ENCODE results near the gene IRAK3.

The IRAK3 gene, protein sequence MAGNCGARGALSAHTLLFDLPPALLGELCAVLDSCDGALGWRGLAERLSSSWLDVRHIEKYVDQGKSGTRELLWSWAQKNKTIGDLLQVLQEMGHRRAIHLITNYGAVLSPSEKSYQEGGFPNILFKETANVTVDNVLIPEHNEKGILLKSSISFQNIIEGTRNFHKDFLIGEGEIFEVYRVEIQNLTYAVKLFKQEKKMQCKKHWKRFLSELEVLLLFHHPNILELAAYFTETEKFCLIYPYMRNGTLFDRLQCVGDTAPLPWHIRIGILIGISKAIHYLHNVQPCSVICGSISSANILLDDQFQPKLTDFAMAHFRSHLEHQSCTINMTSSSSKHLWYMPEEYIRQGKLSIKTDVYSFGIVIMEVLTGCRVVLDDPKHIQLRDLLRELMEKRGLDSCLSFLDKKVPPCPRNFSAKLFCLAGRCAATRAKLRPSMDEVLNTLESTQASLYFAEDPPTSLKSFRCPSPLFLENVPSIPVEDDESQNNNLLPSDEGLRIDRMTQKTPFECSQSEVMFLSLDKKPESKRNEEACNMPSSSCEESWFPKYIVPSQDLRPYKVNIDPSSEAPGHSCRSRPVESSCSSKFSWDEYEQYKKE

DNA sequence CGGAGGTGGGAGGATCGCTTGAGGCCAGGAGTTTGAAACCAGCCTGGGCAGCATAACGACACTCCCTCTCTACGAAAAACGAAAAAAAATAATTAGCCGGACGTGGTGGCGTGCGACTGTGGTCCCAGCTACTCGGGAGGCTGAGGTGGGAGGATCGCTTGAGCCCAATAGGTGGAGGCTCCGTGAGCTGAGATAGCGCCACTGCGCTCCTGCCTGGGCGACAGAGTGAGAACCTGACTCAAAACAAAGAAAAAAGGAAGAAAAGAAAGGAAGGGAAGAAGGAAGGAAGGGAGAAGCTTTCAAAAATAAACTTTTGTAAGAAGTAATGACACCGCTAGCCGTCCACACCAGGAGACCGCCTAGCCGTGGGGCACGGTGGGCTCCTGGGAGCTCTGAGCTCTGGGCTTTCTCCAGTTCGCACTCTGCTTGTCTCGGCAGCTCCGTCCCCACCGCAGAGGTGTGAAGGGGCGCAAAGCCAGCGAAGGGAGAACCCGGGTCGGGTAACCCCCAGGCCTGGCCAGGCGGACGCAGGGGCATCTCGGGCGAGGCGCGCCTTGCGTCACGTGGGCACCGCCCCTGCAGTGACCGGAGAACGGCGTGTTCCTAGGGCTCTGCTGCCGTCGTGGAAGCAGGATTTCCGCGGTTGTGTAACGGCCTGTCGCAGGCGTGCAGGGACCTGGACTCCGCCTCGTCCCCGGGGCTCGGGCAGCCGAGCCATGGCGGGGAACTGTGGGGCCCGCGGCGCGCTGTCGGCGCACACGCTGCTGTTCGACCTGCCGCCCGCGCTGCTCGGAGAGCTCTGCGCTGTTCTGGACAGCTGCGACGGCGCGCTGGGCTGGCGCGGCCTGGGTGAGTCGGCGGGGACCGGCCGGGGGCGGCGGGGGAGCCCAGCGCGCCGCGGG, at the start of gene IRAK3:
Gene IRAK3 (plus strand): TSS at position 631 of the 902 bp plus-strand sequence. CDS start 86 bp downstream, at position 717.
- peak; percentile 64 for DNase-seq

DNA sequence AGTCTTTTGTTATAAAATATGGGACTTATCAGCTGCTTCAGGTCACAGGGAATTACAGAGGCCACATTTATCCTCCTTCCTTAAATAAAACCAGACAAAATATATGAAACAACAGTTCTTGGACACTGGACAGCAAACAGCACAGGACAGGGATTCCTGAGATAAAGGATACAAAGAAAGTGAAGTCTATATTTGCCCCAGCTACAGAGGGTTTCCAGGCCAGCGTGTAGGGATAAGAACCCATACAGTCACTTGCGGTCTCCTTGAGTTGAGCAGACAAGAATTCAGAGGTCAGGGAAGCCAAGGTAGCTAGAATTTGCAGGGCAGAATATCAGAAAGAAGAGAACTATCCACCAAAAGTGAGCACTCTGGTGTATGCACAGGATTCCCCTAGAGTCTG, 49.7 kb upstream of the IRAK3 start:
- DNase-seq, result no peak

DNA sequence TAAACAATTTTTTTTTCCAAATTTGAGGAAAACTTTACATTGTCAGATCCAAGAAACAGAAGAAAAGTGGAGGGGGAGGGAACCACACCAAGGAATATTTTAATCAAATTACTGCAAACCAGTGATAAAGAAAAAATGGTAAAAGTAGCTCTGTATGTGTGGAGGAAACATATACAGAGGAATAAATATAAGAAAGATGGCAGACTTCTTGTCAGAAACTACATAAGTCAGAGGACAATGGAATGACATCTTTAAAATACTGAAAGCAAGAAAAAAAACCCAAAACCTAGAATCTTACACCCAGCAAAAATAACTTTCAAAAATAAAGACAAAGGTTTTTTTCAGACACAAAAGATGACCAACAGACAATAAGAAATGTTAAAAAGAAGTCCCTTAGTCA, 48.3 kb upstream of the IRAK3 start:
- DNase-seq, result peak; percentile 20

DNA sequence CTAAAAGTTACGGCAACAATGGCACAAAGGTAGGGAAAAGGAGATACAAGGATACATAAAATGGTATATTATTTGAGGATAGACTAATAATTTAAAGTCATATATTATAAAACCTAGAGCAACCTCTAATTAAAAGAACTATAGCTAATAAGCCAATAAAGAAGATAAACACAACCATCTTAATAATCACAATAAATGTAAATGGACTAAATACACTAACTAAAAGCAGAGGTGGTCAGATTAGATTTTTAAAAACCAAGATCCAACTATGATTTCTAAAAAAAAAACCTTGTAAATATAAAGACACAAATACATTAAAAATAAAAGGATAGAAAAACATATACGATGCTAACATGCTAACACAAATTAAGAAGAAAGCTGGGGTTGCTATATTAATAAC, 47.7 kb upstream of the IRAK3 start:
- no peak for DNase-seq

DNA sequence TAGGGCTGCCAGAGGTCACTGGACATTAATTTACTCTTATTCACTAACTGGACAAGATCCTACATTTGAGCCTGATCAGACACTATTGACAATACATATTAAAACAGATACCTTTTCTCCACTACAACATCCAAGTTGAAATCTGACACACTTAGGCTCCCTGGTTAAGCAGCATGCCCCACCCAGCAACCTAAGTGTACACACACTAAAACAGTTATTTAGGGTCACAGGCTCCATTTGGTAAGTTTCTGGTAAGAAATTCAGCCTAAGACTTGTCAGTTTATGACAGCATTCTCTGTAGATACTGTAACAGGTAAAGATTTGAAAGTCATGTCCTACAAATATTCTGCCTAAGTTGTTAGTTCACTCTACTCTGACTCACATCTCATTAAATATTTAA, 46.2 kb upstream of the IRAK3 start:
- no peak for DNase-seq

DNA sequence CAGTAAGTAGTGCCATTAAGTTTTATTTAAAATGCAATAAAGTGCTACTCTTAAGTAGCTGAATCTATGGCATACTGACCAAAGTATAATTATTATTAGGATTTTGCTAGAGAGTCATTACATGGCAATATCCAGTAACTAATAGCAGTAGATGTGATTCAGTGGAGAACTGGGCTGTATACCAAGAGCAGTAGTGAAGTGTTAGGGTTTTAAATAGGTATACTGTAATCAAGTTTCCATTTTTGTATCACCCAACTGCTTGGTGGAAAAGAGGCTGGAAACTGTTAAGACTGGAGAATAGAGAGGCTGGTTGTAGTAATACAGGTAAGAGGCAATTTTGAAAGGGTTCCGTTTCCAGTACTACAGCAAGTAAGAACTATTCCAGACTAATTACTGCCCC, 45.1 kb upstream of the IRAK3 start:
- DNase-seq, result no peak

DNA sequence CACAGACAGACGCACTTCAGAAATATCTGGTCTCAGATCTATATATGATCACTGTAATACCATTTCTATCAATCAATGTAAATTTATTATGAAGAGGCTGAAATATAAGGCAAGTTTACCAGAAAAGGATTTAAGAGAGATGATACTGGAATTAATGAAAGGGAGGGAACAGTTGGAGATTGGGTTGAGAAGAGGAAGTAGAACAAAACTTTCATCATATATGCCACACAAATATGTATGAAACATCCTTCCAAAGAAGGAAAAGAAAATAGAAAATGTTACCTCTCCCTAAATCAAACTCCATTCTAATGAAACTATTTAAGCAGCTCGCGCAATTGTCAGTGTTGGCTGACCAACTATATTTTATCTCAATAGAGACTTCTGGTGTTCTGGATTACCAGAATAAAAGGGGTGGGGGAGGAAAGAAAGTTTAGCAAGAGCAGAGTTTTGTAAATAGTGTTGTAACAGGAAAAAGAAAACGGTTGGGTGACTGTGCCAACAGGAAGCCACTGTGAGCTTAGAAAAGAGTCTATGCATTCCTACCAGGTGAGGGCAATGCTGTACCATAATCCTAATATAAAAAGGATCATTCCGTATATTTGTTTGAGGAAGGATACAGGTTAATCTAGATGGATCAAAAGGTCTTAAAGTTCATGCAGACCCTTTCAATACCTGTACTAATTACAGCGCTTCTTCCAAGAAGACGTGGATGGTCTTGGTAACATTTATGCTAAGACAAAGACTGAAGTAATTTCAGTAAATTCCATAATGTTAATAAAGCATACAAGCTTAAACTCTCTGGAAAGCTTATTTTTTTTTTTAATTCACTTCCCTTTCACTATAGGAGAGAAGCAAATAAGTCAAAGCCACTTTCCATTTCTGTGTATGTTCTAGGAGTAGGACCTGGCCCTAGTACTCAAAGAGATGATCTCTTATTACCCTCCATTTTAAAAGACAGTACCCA, 43.9 kb upstream of the IRAK3 start:
- DNase-seq, result peak; percentile 68

DNA sequence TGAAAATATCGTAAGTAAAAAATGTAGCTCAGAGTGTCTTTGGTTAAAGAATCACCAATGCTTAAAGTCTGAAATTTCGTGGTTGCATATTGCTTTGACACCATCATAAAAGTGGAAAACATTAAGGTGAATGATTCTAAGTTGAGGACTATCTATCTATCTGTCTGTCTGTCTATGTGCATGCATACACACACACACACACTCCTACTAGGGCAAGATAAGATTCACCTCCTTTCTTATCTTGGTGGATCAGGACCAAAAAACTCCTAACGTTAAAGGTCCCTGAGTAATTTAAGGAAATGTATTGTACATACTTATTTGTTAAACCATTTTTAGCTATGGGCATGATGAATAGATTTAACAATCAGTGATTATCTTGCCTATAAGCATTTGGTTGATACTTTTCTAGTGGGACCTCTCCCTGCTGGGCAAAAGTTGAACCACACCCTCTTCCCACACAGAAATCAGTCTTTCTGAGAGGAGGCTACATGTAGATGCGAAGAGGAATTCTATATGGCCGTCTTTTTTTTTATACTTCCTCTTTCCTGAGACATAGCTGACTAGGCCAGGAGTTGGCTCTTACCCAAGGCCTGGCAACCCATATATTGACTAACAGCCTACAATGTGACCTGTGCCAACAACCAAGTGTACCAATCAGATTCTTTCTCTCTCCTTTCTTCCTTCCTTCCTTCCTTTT, 39.2 kb upstream of the IRAK3 start:
- DNase-seq, result peak; percentile 74

DNA sequence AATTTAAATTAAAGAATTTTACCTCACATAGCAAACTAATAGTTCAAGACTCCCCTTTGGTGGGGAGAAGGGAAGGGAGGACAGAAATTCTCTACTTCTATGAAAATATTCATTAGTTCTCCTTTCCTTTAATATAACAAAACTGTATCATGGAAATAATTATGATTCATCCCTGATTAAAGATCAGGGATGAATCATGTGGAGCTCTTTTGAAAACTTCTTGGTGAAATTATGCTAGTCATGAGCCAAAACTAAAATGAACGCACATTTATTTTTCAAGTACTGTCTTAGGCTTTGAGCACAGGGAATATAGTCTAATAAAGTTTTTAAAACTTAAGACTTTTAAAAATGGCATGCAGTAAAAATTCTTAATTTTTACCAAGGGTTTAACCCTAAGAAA, 36.3 kb upstream of the IRAK3 start:
- DNase-seq, result no peak

DNA sequence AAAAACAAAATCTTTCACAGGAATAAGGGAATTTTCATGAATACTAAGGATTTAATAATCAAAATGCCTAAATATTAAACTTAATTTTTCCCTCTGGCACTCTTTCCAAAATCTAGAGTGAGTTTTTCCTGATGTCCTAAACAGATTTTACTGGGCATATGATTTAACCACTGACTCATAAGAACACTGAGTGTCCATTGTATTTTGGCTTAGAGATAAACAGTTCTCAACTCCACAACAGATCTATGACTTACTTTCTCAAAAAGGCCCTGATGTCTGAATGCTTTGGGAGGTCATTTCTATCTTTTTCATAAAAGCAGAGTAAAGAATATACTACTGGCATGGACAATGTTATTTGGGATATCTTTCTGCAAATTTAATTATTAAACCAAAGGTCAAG, 34.2 kb upstream of the IRAK3 start:
- no peak for DNase-seq

DNA sequence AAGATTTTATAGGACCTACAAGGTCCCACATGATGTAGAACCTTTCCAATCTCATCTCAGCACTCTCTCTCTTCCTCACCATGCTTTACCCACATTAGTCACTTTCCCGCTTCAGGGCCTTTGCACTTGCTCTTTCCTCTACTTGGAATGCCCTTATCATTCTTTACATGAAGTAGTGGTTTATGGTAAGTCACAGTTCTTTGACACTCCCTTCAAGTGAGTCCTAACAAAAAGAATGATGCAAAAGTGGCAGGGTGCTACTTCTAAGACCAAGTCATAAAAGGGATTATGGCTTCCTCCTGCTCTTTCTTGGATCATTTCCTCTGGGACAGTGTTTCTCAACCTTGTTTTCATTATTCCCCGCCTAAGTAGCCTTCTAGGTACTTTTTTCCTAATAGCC, 32.4 kb upstream of the IRAK3 start:
- peak; percentile 59 for DNase-seq

DNA sequence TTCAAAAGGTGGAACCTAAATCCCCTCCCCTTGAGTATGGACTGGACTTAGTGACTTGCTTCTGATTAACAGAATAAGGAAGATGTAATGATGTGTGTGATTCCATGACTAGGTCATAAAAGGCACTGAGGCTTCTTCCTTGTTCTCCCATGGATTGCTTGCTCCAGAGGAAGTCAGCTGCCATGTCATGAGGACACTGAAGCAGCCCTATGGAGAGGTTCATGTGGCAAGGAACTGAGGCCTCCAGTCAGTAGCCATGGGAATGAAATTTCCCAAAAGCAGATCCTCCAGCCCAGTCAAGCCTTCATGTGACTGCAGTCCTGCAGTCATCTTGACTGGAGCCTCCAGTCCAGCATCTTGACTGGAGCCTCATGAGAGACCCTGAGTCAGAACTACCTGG, 29.9 kb upstream of the IRAK3 start:
- DNase-seq, result no peak

DNA sequence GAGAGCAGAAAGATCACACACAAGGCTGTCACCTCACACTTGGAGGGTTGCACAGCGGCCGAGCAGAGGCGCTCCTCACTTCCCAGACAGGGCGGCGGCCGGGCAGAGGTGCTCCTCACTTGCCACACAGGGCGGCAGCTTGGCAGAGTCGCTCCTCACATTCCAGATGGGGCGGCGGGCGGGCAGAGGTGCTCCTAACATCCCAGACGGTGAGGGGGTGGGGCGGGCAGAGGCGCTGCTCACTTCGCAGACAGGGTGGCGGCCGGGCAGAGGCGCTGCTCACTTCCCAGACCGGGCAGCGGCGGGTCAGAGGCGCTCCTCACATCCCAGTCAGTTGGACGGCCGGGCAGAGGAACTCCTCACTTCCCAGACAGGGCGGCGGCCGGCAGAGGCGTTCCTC, 28.3 kb upstream of the IRAK3 start:
- DNase-seq, result no peak

DNA sequence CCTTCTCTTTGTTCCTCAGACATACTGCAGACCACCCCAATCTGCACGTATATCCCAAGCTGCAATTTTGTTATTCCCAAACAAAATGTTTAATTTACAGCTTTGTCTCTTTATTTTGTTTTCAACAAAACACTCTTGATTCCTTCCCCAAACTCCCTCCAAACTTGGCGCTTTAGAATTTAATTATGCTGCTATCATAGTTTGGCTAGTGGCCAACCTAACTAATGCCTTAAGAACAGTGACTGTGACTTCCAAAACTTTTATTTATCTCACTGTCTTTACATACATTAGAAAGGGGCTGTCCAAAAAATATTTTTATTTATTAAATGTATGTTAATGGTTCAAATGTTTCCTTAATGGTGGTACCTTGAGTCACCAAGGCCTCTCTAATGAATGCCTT, 26.3 kb upstream of the IRAK3 start:
- DNase-seq, result no peak

DNA sequence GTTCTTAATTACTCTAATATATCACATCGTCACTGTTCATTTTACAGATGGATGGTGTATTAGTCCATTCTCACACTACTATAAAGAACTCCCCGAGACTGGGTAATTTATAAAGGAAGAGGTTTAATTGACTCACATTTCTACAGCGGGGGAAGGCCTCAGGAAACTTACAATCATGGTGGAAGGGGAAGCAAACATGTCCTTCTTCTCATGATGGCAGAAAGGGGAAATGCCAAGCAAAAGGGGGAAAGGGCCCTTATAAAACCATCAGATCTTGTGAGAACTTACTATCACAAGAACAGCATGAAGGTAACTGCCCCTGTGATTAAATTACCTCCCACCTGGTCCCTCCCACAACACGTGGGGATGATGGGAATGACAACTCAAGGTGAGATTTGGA, 25.7 kb upstream of the IRAK3 start:
- DNase-seq, result no peak

DNA sequence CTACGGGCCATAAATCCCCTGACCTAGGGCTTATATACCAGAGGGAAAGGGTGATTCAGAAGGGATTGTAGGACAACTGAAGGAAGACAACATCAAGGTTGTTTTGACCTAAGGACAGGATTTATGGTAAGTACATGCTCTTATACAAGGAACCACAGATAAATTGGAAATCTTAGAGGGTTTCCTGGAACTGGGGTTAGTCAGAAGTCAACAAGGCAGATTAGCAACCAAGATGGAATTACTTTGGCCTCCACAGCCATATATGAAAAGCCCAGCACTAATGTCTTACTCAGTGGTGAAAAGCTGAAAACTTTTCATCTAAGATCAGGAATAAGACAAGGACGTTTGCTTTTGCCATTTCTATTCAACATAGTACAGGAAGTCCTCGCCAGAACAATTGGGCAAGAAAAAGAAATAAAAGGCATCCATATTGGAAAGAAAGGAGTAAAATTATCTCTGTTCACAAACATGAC, 24.6 kb upstream of the IRAK3 start:
- peak; percentile 60 for DNase-seq

DNA sequence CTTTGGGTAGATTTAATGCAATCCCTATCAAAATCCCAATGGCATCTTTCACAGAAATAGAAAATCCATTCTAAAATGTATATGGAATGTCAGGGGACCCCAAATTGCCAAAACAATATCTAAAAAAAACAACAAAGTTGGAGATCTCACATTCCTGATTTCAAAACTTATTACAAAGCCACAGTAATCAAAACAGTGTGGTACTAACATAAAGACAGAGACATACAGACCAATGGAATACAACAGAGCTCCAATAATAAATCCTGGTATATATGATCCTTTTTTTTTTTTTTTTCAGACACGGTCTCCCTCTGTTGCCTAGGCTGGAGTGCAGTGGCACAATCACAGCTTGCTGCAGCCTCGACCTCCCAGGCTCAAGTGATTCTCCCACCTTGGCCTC, 23.9 kb upstream of the IRAK3 start:
- no peak for DNase-seq

DNA sequence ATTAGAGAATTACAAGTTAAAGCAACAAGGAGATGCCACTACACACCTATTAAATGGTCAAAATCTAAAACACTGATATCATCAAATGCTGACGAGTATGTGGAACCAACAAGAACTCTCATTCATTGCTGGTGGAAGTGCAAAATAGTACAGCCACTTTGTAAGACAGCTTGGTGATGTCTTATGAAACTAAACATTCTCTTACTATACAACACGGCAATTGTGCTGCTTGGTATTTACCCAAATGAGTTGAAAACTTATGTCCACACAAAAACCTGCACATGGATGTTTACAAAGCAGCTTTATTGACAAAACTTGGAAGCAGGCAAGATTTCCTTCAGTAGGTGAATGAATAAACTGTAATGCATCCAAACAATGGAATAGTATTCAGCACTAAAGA, 22.5 kb upstream of the IRAK3 start:
- no peak for DNase-seq

DNA sequence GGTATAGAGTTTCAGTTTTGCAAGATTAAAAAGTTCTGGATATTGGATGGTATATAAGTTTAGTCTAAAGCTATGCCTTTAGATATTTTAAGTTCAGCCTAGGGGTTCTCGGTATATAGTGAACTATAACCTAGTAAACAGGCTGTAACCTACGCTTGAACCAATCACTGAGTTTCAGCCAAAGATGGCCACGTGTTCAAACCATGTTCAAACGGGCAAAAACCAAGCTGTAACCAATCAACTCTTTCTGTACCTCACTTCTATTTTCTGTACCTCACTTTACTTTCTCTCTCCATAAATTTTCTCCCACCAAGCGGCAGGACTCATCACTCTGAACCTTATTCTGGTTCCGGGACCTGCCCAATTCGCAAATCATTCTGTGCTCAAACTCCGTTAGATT, 20.6 kb upstream of the IRAK3 start:
- peak; percentile 16 for DNase-seq

DNA sequence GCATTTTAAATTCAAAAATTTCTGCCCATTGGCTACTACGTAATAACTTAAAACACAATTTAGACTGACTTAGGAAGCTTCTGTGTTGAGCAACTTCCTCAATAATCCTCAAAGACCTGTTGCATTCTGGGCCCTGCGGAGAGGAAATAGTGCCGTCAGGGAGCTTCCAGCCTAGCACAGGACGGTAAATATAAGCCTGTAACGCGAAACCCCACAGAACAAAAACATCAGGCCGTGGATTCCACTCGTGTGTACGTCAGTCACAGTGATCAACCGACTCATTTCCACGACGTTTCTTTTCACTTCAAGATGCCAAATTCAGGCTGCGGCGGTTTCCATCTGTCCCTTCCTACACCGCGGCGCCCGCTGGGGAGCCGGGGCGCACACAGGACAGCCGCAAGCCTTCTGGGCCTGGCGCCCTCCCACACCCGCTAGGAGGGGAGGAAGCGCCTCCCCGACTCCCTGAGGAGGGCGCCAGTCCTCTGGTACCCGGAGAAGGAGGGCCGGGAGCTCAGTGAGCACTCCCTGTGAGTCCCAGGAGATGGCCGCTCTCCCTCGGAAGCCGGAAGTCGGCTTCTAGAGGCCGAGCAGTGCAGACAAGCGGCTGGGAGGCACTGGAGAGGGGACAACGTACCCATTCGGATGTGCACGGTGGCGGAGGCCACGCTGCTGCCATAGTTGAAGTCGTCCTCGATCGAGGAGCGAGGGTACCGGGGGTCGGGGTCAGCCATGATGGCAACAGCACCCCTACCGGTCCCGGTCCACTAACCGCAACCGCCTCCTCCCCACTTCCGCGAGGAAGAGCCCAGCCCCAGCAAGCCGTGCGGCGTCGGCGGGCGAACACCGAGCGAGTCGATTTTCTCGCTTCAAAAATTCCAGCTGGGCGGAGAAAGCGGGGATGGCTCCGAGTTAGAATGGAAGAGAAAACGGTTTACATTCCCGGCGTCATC, 19.5 kb upstream of the IRAK3 start, which contains the start of gene TMBIM4:
Gene TMBIM4 (minus strand): TSS at position 776 of the 950 bp plus-strand sequence. CDS start 45 bp downstream, at position 731.
- peak; percentile 94 for DNase-seq

All from hematopoietic multipotent progenitor cell treated with erythropoietin and hydrocortisone succinate and interleukin-3 and kit ligand, for 8 days (in vitro differentiated cells).